Measurements from ENCODE around the gene SYT11. TPM values are rescaled to one million over a fixed set of nuclear protein-coding genes. Genes with fewer than 3 reads are reported as not detected.
A peak's percentile ranks its signal among the peaks of the same experiment; 100 is the strongest.

SYT11 gene
- total and polyA plus RNA-seq, 9 of the 15 experiments (the other 6 are each of a cell fraction or from before 2014, with no cell fraction given): 0.05 to 0.18 (median 0.11) TPM

GRCh38 chr1:155934097-155934935, 74.9 kb downstream of the SYT11 start, which contains the start of gene KHDC4 (continued):
- TF ChIP-seq ZBTB26 (CRISPR knock-in tag; IDR thresholded peaks at IDR 0.05): no peak
- no peak for TF ChIP-seq NCOA2 (IDR thresholded peaks at IDR 0.05; ENCODE audit: partially characterized antibody in 2 of 2)
- TF ChIP-seq HES1 (IDR thresholded peaks at IDR 0.05; ENCODE audit: low read depth): no peak; the same call in none of the 2 replicates
- TF ChIP-seq ZNF436 (CRISPR knock-in tag; IDR thresholded peaks at IDR 0.05): no peak
- 0 out of 2 replicates have a peak, but pooled peaks have one; percentile 24 for TF ChIP-seq ZNF324 (CRISPR knock-in tag; IDR thresholded peaks at IDR 0.05)
- no peak for TF ChIP-seq RAD51 (IDR thresholded peaks at IDR 0.05; ENCODE audit: borderline replicate concordance, low read depth)
- TF ChIP-seq DPF2 (IDR thresholded peaks at IDR 0.05): no peak
- peak; percentile 96 for TF ChIP-seq BRD4 (IDR thresholded peaks at IDR 0.05)
- 0 out of 2 replicates have a peak, but pooled peaks have one; percentile 43 for TF ChIP-seq GABPB2 (CRISPR knock-in tag; conservative IDR thresholded peaks at IDR 0.05)
- peak; percentile 89 for TF ChIP-seq PHF20 (IDR thresholded peaks at IDR 0.05; ENCODE audit: partially characterized antibody)
- peak; percentile 54; the same call in 1 of the 2 replicates for TF ChIP-seq ZNF592 (IDR thresholded peaks at IDR 0.05)
- no peak for TF ChIP-seq ZNF282 (CRISPR knock-in tag; IDR thresholded peaks at IDR 0.05)
- TF ChIP-seq E2F4 (CRISPR knock-in tag; IDR thresholded peaks at IDR 0.05; ENCODE audit: low read depth): no peak
- TF ChIP-seq ZBTB11 (CRISPR knock-in tag; IDR thresholded peaks at IDR 0.05): peak in 1 of 3 experiments; percentile 83; a peak in 3 of 6 replicates
- TF ChIP-seq RCOR1 (IDR thresholded peaks at IDR 0.05; ENCODE audit: borderline replicate concordance in 1 of 2, low read depth in 2 of 2, low read length in 2 of 2): no peak; a peak in 1 of 4 replicates
- peak; percentile 93 for TF ChIP-seq SMAD1 (IDR thresholded peaks at IDR 0.05; ENCODE audit: low read depth, low read length, partially characterized antibody)
